Globus pallidus (tissue), 1 donor: ENCODE measurements around the gene CUBN.

Source experiments
- DNase-seq: peaks from one replicate; pipeline ENCODE4 v3.0.0-alpha.2; 2015; ENCODE audit warnings: low spot score

CUBN gene

DNA sequence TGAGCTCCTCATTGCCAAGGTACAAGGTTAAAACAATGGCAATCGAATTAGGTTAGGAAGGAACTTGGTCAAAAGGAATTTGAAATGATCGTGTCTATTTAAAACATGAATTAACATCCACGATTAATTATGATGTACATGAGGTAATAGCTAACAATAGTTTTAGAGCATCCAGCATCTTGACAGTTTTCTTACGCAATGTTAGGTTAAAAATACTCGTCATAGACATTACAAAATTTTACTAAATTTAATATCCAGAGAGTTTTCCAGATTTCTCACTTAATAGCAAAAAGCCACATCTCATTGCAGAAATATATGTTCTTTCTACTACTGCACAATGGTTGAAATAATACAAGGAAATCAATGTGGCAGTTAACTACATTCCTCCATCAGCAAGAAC is 22.6 kb downstream of the CUBN start:
- no peak for DNase-seq

DNA sequence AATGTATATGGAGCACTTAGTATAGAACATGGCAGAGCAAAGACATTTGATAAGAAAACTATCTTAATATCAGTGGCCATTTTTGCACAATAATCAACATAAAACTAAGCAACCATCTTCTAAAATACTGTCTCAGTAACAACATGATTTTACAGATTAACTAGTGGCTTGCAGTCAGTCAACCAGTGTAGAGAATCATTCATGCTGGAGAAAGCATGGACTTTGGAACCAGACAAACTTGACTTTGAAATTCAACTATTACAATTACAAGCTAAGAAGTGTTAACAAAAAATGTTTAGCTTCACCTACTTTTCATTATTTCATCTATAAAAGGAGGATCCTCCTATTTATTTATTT is 27.7 kb downstream of the CUBN start:
- no peak for DNase-seq

GRCh38 chr10:17101257-17101909 is 28.2 kb downstream of the CUBN start:
- DNase-seq: no peak

- DNase-seq: no peak
Measured at GRCh38 chr10:17100586-17100985, 29.0 kb downstream of the CUBN start.

DNA sequence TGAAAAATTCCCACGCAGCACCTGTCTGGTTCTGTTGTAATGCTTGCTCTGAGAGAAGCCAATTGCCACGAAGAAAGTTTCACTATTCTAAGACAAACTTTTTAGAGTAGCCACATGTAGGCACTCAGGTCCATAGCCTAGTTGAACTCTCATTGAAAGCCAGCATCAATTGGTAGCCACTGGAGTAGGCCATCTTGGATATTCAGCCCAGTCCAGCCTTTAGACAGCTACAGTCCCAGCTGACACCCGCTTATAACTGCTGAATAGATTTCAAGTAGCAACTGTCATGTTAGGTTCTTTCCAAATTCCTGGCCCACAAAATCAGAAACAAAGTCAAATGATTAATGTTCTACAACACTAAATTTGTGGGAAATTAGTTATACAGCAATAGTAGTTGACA is 31.6 kb downstream of the CUBN start:
- no peak for DNase-seq

DNA sequence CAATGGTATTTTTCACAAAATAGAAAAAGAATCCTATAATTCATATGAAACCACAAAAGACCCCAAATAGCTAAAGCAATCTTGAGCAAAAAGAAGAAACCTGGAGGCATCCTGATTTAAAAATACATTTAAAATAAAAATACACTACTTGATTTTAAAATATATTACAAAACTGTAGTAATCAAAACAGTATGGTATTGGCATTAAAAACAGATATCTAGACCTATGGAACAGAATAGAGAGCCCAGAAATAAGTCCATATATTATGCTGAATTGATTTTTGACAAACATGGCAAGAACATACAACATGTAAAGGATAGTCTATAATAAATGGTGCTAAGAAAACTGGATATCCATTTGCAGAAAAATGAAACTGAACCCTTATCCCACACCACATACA is 34.8 kb downstream of the CUBN start:
- DNase-seq: no peak

DNA sequence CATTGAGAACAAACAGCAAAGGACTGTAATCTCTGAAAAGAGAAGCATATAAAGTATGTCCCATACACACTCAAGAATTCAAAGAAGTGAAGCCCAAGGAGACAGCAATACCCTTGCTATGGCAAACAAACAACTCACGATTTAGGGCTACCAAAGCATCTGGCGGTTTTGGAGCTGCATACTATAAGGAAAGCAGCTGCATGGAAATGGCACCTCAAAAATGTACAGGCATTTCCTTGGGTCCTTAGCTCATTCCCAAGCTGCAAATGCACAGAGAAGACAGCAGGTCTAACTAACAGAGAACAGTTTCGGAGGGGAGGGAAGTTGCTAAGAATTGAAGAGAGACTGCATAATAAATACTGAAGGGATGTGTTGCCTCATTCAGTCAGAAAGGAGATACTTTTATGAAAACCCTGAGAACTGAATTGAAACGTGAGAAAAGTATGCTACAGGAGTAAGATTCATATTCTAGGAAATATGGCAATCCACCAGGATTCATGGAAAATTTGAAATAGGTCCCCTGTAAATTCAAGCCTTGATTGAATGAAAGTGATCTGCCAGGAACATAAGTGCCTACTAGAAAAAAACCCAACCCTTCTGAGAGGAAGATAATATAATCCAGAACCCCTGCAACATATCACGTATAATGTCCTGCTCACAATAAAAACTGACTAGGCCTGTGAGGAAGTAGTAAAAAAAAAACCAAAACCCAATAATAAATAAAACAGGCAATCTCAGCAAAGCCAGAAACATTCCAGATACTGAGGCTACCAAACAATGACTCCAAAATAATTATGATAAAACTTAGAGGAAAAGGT is 36.4 kb downstream of the CUBN start:
- no peak for DNase-seq

DNA sequence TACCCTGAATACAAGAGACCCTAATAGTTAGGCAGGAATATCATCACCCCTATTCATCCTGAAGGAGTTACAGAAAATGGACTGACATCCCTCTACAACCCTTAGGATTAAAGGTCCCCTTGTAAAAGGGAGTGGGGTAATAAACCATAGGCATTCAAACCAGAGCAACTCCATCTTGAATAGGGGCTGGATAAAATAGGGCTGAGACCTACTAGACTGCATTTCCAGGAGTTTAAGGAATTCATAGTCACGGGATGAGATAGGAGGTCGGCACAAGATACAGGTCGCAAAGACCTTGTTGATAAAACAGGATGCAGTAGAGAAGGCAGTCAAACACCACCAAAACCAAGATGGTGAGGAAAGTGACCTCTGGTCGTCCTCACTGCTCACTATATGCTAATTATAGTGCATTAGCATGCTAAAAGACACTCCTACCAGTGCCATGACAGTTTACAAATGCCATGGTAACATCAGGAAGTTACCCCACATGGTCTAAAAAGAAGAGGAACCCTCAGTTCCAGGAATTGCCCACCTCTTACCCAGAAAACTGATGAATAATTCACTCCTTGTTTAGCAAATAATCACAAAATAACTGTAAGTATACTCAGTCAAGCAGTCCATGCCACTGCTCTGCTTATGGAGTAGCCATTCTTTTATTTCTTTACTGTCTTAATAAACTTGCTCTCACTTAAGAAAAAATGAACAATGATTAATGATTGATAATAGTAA is 37.2 kb downstream of the CUBN start:
- no peak for DNase-seq

DNA sequence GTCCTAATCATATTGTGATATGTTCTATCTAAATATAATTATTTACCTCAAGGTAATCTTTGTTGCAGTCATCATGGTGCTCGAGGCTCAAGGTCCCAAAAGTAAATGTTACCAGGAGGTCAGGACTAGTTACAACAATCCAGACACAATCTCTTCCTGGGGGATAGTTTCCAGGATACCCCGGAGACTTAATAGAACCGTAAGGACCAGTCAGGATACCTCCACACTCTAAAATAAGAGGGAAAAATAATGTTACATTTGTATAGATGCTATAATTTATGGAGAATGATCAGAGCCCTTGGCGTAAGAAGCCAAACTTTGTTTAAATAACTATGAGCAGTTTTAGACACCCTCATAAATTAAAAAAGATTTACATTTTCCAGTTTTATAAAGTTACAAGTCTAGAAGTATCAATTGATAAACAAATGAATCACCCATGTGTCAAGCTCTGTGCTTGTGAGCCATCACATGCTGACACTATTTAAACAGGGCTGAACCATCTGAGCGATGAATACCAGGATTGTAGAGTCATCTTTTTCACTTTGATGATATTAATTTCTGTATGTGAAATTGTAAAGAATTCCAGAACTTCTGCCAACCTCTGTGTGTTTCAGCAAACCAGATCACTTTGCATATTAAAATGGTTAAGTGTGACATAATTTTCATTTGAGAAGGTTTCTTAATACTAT is 41.3 kb downstream of the CUBN start:
- DNase-seq: no peak

GRCh38 chr10:17086865-17087367 is 42.7 kb downstream of the CUBN start:
- no peak for DNase-seq

DNA sequence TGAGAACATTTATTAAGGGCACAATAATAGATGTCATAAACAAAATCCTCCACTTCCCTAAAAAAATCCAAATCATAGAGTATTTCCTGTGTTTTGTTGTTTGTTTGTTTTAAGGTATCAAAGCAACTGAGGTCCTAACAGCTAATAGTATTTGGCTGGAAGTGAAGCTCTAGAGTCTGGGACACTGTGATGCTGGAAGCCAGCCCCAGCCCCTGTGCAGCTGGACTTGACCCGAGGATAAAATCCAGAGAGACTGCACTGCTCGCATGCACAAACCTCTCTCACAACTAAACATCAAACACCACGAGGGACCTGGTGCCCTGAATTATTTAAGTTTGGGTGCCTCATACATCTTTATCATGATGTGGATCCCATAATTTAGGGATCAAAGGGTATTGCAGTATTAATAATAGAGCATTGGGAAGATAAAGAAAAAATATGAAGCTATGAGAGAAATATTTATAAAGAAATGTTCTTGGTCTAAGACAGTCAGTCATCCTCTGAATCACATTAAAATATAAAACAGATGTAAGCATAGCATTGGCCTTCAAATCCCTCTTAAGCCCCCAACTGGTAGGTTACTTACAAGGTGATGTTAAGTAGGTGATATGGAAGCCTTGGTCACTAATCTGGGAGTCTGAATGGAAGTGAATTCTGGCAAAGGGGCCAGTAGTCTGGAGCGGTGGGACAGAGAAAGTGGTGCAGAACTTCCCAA is 44.4 kb downstream of the CUBN start:
- no peak for DNase-seq

DNA sequence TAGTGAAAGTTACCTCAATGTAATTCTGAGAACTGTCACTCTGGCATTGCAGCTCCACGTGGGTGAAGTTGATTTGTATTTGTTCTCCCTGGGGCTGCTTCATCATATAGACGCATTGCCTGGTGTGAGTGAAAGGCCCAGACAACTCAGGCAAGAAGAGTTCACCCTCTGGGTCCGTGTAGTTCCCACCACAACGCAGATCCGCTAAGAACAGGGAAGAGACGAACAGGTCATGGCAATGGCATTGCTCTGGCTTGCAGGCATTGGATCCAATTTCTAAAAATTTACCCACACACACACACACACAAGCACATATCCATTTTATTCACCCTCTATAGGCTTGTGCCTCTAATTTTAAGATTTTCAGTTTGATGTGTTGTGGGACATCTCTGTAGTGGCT is 45.4 kb downstream of the CUBN start:
- DNase-seq: no peak

GRCh38 chr10:17081431-17081830 is 48.2 kb downstream of the CUBN start:
- no peak for DNase-seq

DNA sequence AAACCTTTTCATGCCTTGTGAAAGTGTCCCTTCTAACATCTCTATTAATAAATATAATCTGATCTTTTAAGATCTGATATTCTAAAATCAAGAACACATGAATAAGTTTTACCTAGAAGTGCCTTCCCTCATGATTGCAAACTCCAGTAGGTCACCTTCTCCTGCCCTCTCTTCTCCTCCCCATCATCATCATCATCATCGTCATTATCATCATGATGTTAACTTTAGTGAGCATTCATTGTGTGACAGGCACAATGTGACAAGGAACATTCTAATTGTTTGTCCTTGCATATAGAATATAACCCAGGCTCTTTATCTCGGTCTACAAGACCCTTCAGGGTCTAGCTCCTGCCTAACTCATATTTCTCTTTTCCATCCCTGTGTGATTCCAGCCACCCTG is 51.7 kb downstream of the CUBN start:
- DNase-seq: no peak

DNA sequence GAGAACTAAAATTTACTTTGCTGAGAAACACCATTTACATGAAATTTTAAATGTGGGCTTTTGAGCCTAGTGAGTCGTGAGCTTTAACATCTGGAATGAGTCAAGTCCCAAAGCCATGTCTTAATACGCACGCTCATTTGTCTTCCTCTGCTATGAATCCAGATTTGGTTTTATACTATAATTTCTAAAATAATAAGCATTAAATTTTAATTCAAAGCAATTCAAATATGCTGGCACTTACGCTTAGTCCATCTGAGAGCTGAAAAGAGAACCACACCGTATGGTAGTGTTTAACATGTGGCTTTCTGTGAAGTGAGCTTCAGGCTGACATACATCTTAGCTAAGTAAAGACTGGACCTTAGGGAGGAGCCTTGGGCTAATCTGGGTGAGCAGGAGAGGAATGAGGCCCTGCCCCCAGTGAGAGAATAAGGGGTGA is 52.2 kb downstream of the CUBN start:
- DNase-seq: no peak

DNA sequence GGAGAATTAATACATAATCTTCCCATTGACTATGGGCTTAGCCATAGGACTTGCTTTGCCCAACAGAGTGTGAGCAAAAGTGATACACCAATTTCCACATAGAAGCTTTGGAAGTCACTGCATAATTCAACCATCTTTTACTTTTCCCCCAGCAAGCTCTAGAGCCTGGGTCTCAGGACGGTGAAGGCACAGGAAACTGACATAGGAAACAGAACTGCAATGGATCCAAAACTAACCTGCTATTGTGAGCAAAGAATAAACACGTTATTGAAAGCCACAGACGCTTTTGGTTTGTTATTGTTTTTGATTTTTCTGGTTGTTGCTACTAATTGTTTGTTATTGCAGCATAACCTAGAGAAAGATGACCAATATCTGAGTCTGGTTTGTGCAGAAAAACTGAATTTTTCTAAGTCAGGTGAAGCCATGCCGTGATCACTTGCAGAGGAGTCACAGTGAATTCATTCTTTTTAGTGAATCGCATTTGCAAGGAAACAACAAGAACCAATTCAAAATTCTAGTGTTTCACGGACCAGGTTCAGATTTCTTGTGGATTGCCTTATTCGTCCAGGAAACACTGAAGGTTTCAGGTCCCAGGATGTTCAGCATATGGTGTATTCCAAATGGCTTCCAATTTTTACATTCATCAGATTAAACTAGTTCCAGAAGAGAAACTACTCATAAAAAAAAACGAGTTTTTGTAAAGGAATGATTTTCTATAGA is 52.8 kb downstream of the CUBN start:
- no peak for DNase-seq

- DNase-seq: no peak
Measured at GRCh38 chr10:17075533-17076359, 53.9 kb downstream of the CUBN start.

- no peak for DNase-seq
Measured at GRCh38 chr10:17074541-17074847, 55.1 kb downstream of the CUBN start.

DNA sequence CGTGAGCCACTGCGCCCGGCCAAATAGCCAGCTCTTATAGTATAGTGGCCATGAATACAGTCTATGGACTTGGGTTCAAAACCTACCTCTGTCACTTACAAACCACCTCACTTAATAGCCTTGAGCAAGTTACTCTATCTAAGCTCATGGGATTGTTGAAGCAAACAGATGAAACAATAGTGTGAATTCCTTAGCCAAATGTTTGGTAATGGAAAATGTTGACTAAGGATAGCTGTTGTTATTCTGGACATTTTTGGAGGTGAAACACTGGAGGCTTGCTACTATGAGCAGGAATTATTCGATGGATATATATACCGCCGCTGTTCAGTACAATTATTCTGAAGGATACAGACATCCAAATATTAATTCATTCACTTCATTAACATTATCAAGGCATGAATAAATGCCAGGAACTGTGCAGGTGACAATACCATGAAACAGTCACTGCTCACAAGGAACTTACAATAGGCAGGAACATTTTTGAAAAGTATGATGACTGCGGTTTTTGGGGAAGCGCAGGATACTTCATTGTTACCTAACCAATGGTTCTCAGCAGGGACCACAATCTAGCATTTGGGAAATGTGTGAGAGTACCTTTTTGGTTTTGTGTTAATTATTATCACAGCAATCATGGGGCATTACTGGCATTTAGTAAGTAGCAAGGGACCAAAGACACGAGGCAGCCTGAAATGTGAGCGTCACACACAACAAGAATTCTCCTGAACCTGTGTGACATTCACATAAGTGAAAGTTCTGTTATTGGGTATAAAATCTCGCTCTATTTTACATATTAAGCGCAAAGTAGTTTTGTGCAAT is 55.7 kb downstream of the CUBN start:
- DNase-seq: no peak
